Esophagus squamous epithelium (tissue), 4 donors: ENCODE data around the gene NELFCD.
"Not testable (repeated sequence)": the region's sequence is repeated elsewhere in the genome, so short reads cannot be mapped to it uniquely, and the experiment has no call there.

Source experiments
- CTCF ChIP-seq, 6 experiments: fragments of 450-650 bp in 4 of 6; fragments of 200-600 bp in 2 of 6; sonication (generic) in 2 of 6; IDR thresholded peaks; one replicate each; pipeline ENCODE4 v1.5.1; 2016 to 2019; ENCODE audit warnings: antibody characterized with exemption in 6 of 6, mild to moderate bottlenecking in 4 of 6, moderate library complexity in 4 of 6
- POLR2A ChIP-seq, 4 donors: fragments of 450-650 bp; IDR thresholded peaks; one replicate each; pipeline ENCODE4 v1.6.1; 2017; ENCODE audit warnings: antibody characterized with exemption in 4 of 4, mild to moderate bottlenecking in 4 of 4, moderate library complexity in 3 of 4

GRCh38 chr20:58963922-58964321 lies 17.1 kb upstream of the NELFCD start:
- not testable (repeated sequence) for TF ChIP-seq CTCF, POLR2A (IDR thresholded peaks at IDR 0.05)
